ENCODE measurements around the gene IL18R1. TPM values are rescaled to one million over a fixed set of nuclear protein-coding genes. Genes with fewer than 3 reads are reported as not detected.

IL18R1 gene
- total RNA-seq, 1 donor from 2014 or later: 2.2 TPM

DNA sequence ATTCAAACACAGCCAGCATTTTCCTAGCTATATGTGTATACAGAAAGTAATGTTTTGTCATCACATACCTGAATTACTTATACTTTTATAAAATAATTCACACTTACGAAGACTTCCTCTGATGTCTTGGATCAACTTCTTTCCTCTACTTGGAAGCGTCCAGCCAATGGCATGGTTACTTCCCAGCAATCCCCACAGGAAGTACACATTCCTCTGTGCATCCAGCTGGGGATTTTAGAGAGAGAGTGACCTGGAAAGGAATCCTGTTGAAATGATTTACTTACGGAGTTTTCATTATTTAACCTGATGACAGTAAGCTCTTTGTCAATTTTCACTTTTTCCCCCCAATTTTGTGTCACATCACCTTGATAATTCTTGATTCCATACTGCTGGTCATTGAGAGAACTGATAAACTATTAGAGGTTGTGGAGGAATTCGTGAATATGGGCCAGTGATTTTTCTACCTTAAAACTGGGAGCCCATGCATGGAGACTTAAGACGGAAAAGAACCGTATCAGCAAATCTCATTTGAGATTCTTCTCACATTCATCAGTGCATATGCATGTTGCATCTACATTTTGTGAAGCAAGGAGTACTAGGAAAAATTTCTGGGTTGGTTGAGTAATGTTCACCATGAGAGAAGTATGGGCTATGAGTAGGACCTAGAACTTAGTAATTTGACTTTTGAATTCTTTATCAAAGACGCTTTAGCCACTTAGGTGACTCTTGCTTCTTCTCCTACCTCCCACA lies 9.0 kb upstream of the IL18R1 start:
- DNase-seq (no peak), ATAC-seq (ENCODE audit: low read depth) (no peak)
- ChIA-PET POLR2A (no interaction called here), CTCF (interaction anchor here (1.2 kb wide), 1 partner anchor 106 kb away, joined by 3 read pairs; no protein-coding TSS in a partner anchor)
- peaks cover 10% of the 10 kb centered on the region for H3K27me3 Mint-ChIP-seq
- H3K9me3 Mint-ChIP-seq: no peaks in the 10 kb centered on the region
- H3K36me3 Mint-ChIP-seq (ENCODE audit: low read depth): no peaks in the 10 kb centered on the region
- H3K27ac Mint-ChIP-seq: no peak overlapping the region
- H3K4me3 Mint-ChIP-seq: no peak overlapping the region
- TF ChIP-seq, protein P1, sequence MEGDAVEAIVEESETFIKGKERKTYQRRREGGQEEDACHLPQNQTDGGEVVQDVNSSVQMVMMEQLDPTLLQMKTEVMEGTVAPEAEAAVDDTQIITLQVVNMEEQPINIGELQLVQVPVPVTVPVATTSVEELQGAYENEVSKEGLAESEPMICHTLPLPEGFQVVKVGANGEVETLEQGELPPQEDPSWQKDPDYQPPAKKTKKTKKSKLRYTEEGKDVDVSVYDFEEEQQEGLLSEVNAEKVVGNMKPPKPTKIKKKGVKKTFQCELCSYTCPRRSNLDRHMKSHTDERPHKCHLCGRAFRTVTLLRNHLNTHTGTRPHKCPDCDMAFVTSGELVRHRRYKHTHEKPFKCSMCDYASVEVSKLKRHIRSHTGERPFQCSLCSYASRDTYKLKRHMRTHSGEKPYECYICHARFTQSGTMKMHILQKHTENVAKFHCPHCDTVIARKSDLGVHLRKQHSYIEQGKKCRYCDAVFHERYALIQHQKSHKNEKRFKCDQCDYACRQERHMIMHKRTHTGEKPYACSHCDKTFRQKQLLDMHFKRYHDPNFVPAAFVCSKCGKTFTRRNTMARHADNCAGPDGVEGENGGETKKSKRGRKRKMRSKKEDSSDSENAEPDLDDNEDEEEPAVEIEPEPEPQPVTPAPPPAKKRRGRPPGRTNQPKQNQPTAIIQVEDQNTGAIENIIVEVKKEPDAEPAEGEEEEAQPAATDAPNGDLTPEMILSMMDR (IDR thresholded peaks at IDR 0.05): no peak
- no peaks in the 10 kb centered on the region for H3K4me1 Mint-ChIP-seq
- intact Hi-C loops (cut with micrococcal nuclease): no loop called here

DNA sequence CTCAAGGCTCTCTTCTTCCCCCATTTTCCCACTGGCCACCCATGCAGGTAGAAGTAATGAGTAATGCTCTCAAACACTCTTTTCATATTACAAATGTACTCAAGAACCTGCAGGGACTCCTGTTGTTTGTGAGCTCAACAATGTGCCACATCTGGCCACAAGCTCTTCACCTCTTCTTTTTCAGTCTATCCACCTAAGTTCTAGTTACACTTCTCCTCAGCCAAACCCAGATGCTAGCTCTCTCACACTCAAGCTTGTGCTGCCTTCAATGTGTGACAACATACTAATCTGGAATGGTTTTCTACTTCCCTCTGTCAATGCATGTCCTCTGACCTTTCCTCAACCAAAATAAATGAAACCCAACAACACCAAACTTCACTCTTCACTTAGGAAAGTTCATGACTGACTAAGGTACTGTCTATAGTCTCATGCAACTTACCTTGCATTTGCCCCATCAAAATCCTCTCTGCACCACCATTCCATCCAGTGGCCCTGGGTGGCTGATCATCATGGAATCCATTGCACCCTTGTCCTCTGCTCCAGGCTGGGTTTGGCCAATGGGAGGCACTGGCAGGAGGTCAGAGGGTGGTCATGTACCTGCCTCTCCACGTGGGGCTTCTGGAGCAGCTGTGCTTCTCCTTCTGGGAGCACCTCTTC lies 5.3 kb upstream of the IL18R1 start:
- ChIA-PET POLR2A (no interaction called here), CTCF (no interaction called here)
- Mint-ChIP-seq H3K9me3 (no peaks in the 10 kb centered on the region), H3K36me3 (ENCODE audit: low read depth) (no peaks in the 10 kb centered on the region), H3K4me1 (peaks cover under 1% of the 10 kb centered on the region), H3K27ac (no peak overlapping the region), H3K4me3 (no peak overlapping the region), H3K27me3 (peaks cover 10% of the 10 kb centered on the region)
- intact Hi-C loops (cut with micrococcal nuclease): loop anchor here (10.0 kb wide), 1 partner anchor 465 kb away; no protein-coding TSS in a partner anchor
- ATAC-seq (ENCODE audit: low read depth): no peak
- DNase-seq: no peak
- TF ChIP-seq, protein P1 (IDR thresholded peaks at IDR 0.05): no peak

DNA sequence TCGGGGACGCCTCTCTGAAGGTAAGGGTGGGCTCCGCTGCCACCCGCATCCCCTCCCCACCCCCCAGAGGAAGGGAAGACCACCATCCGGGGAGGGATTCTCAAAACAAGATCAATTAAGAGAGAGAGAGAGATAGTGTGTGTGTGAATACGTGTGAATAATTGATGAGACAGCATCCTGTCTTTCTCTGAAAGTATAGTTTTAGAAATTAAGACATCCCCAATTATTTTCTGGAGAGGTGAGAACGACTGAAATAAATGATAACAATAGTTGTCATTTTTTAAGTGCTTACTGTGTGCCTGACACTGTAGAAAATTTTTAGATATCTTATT lies 751 bp downstream of the IL18R1 start:
- TF ChIP-seq, protein P1 (IDR thresholded peaks at IDR 0.05): no peak
- Mint-ChIP-seq H3K27ac (peak overlapping the region; percentile 86), H3K4me1 (peaks cover 25% of the 10 kb centered on the region), H3K4me3 (peak overlapping the region; percentile 90), H3K9me3 (no peaks in the 10 kb centered on the region), H3K27me3 (no peaks in the 10 kb centered on the region), H3K36me3 (ENCODE audit: low read depth) (no peaks in the 10 kb centered on the region)
- DNase-seq: no peak
- CTCF ChIA-PET: interaction anchor here (0.8 to 1.4 kb wide), 4 partner anchors 36 to 88 kb away, joined by 3 to 5 read pairs (median 4); no protein-coding TSS in a partner anchor
- no peak for ATAC-seq (ENCODE audit: low read depth)
- POLR2A ChIA-PET: interaction anchor here (0.7 kb wide), 1 partner anchor 71 kb away, joined by 4 read pairs; no protein-coding TSS in a partner anchor
- intact Hi-C loops (cut with micrococcal nuclease): loop anchor here (5.0 to 10.0 kb wide), 2 partner anchors 104 to 472 kb away; no protein-coding TSS in a partner anchor

DNA sequence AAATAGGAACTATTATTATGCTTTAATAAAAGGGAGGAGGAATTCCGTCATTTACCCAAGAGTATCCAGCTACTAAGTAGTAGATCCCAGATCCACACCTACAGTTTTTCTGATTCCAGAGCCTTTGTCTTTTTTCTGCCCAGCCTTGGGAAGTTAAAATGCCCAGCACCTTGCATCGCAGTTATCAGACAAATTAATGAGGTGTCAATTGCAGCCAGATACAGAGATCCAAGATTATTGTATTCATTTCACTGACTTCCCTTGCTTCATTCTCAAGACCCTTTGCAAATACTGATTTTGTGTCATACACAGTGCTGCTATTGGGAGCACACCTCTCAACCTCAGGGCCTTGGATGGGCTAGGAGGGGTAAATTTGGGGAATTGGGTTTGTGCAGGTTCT lies 1.1 kb downstream of the IL18R1 start:
- ATAC-seq (ENCODE audit: low read depth) (no peak), DNase-seq (no peak)
- Mint-ChIP-seq H3K4me1 (peaks cover 25% of the 10 kb centered on the region), H3K27me3 (no peaks in the 10 kb centered on the region), H3K9me3 (no peaks in the 10 kb centered on the region), H3K36me3 (ENCODE audit: low read depth) (no peaks in the 10 kb centered on the region), H3K27ac (no peak overlapping the region), H3K4me3 (peak overlapping the region; percentile 90)
- TF ChIP-seq, protein P1 (IDR thresholded peaks at IDR 0.05): no peak
- ChIA-PET CTCF (interaction anchor here (0.8 to 3.0 kb wide), 3 partner anchors 74 to 87 kb away, joined by 3 to 8 read pairs (median 5); no protein-coding TSS in a partner anchor), POLR2A (interaction anchor here (0.7 kb wide), 1 partner anchor 71 kb away, joined by 4 read pairs; no protein-coding TSS in a partner anchor)
- intact Hi-C loops (cut with micrococcal nuclease): loop anchor here (1.0 to 10.0 kb wide), 3 partner anchors 87 to 472 kb away; no protein-coding TSS in a partner anchor

DNA sequence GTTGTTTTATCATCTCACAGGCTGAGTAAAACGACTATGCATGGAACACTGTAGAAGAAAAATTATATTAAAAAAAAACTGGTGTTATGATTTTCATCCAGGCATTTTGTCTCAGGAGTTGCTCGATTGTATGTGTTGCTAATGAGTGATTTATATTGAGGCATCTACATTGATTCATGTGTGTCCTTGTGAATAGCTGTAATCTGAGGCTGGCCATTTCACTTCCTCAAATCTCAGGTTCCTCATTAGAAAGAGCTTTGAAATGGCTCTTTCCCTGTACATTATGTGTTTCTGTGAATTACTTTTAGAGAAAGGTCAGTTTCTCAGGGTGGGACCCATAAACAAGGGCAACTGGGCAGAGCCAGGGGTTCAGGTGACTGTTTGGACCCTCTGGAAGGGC lies 2.3 kb downstream of the IL18R1 start:
- Mint-ChIP-seq H3K4me1 (peaks cover 25% of the 10 kb centered on the region), H3K4me3 (peak overlapping the region; percentile 12), H3K9me3 (no peaks in the 10 kb centered on the region), H3K27me3 (no peaks in the 10 kb centered on the region), H3K27ac (peak overlapping the region; percentile 37), H3K36me3 (ENCODE audit: low read depth) (no peaks in the 10 kb centered on the region)
- ChIA-PET CTCF (interaction anchor here (0.9 to 3.0 kb wide), 2 partner anchors 85 to 117 kb away, joined by 5 to 8 read pairs; no protein-coding TSS in a partner anchor), POLR2A (no interaction called here)
- TF ChIP-seq, protein P1 (IDR thresholded peaks at IDR 0.05): no peak
- DNase-seq: no peak
- no peak for ATAC-seq (ENCODE audit: low read depth)
- intact Hi-C loops (cut with micrococcal nuclease): loop anchor here (1.0 to 10.0 kb wide), 3 partner anchors 85 to 473 kb away; no protein-coding TSS in a partner anchor

Data from activated B cell treated with CpG ODN at 0.5 μM for 24 hours (primary cell).